GM21367 (cell line): ENCODE measurements around the gene PCDHB6.
"Not testable (repeated sequence)": the region's sequence is repeated elsewhere in the genome, so short reads cannot be mapped to it uniquely, and the experiment has no call there.

Experiments used
- ATAC-seq: cut with Tn5 transposase; IDR thresholded peaks from one replicate; pipeline ENCODE4 v1.9.1; 2021; ENCODE audit not compliant: unreplicated experiment

PCDHB6 gene

GRCh38 chr5:141157901-141158300 is 8.0 kb downstream of the PCDHB6 start:
- ATAC-seq: not testable (repeated sequence)

GRCh38 chr5:141172381-141173204 is 22.7 kb downstream of the PCDHB6 start, which contains the start of gene PCDHB7:
Gene PCDHB7 (plus strand): TSS chr5:141172644. CDS start chr5:141172836, 192 bp downstream.
- ATAC-seq: no peak

- ATAC-seq: not testable (repeated sequence)
Measured at GRCh38 chr5:141174291-141175104, 24.6 kb downstream of the PCDHB6 start.

- ATAC-seq: no peak
Measured at GRCh38 chr5:141175933-141176332, 26.1 kb downstream of the PCDHB6 start.

GRCh38 chr5:141177577-141178191 is 27.8 kb downstream of the PCDHB6 start, which contains the start of gene PCDHB8:
Gene PCDHB8 (plus strand): TSS chr5:141177790. CDS start chr5:141178035, 245 bp downstream.
- not testable (repeated sequence) for ATAC-seq

- ATAC-seq: not testable (repeated sequence)
Measured at GRCh38 chr5:141179371-141179770, 29.5 kb downstream of the PCDHB6 start.

GRCh38 chr5:141179876-141180275 is 30.0 kb downstream of the PCDHB6 start:
- not testable (repeated sequence) for ATAC-seq

GRCh38 chr5:141180313-141180712 is 30.5 kb downstream of the PCDHB6 start:
- no peak for ATAC-seq

- ATAC-seq: no peak
Measured at GRCh38 chr5:141182248-141182647, 32.4 kb downstream of the PCDHB6 start, which contains the start of gene PCDHB16. Gene PCDHB16 (plus strand): TSS chr5:141182387. CDS start chr5:141182560, 173 bp downstream.

GRCh38 chr5:141184117-141184855 is 34.4 kb downstream of the PCDHB6 start:
- not testable (repeated sequence) for ATAC-seq

- no peak for ATAC-seq
Measured at GRCh38 chr5:141186897-141187512, 37.1 kb downstream of the PCDHB6 start, which contains the start of gene PCDHB9. Gene PCDHB9 (plus strand): TSS chr5:141187161. CDS start chr5:141187319, 158 bp downstream.

- not testable (repeated sequence) for ATAC-seq
Measured at GRCh38 chr5:141188682-141189081, 38.8 kb downstream of the PCDHB6 start.

- ATAC-seq: not testable (repeated sequence)
Measured at GRCh38 chr5:141189131-141189530, 39.3 kb downstream of the PCDHB6 start.

- ATAC-seq: no peak
Measured at GRCh38 chr5:141192110-141192725, 42.4 kb downstream of the PCDHB6 start, which contains the start of gene PCDHB10. Gene PCDHB10 (plus strand): TSS chr5:141192353. CDS start chr5:141192553, 200 bp downstream.

GRCh38 chr5:141194332-141194731 is 44.5 kb downstream of the PCDHB6 start:
- not testable (repeated sequence) for ATAC-seq

GRCh38 chr5:141196363-141196762 is 46.5 kb downstream of the PCDHB6 start:
- ATAC-seq: no peak

- no peak for ATAC-seq
Measured at GRCh38 chr5:141199359-141200235, 49.7 kb downstream of the PCDHB6 start, which contains the start of gene PCDHB11. Gene PCDHB11 (plus strand): TSS chr5:141199627. CDS start chr5:141199775, 148 bp downstream.

GRCh38 chr5:141201126-141201525 is 51.3 kb downstream of the PCDHB6 start:
- not testable (repeated sequence) for ATAC-seq
